AG10803 (cell line): ENCODE measurements around the gene BRF1.

ENCODE experiments used
- DNase-seq: peaks from one replicate; pipeline ENCODE4 v3.0.0; 2010; ENCODE audit warnings: low read depth
- H3K4me3 ChIP-seq: 2 replicates; pipeline ENCODE4 v1.5.1; 2011; ENCODE audit warnings: mild to moderate bottlenecking, low read length, control low read depth
- CTCF ChIP-seq: conservative IDR thresholded peaks from 2 replicates; pipeline ENCODE4 v1.5.1; 2011; ENCODE audit warnings: mild to moderate bottlenecking, low read length, control low read depth, inconsistent platforms

The BRF1 gene

GRCh38 chr14:105317546-105317945, 16.7 kb upstream of the BRF1 start:
- DNase-seq: peak; percentile 70
- TF ChIP-seq CTCF: peak; percentile 43
- H3K4me3 ChIP-seq: peak overlapping the region; percentile 15

- peak overlapping the region; percentile 15 for H3K4me3 ChIP-seq
- peak; percentile 40 for DNase-seq
These were observed 16.2 kb upstream of the BRF1 start for GRCh38 chr14:105316968-105317510.

GRCh38 chr14:105316577-105316941, 15.8 kb upstream of the BRF1 start:
- no peak for DNase-seq
- TF ChIP-seq CTCF: no peak
- peak overlapping the region; percentile 15; the same call in 1 of the 2 replicates for H3K4me3 ChIP-seq

More at GRCh38 chr14:105316968-105317510, 16.2 kb upstream of the BRF1 start:
- TF ChIP-seq CTCF: no peak

GRCh38 chr14:105315941-105316576, 15.3 kb upstream of the BRF1 start:
- DNase-seq: no peak
- TF ChIP-seq CTCF: no peak
- H3K4me3 ChIP-seq: peak overlapping the region; percentile 73

GRCh38 chr14:105315211-105315721, 14.5 kb upstream of the BRF1 start:
- no peak for TF ChIP-seq CTCF
- DNase-seq: peak; percentile 23

GRCh38 chr14:105314287-105315200, 13.7 kb upstream of the BRF1 start, which contains the start of gene PACS2:
TSS of gene PACS2 (plus strand) at chr14:105314748. CDS start at chr14:105314919, 171 bp downstream.
- DNase-seq: peak; percentile 82
- TF ChIP-seq CTCF: no peak

More at GRCh38 chr14:105315211-105315721, 14.5 kb upstream of the BRF1 start:
- H3K4me3 ChIP-seq: peak overlapping the region; percentile 73

More at GRCh38 chr14:105314287-105315200, 13.7 kb upstream of the BRF1 start, which contains the start of gene PACS2:
- peak within 1 kb of the TSS; percentile 73 for H3K4me3 ChIP-seq
